IPS-18c (cell line): ENCODE measurements around the gene SEPTIN14.
"Not testable (repeated sequence)": the region's sequence is repeated elsewhere in the genome, so short reads cannot be mapped to it uniquely, and the experiment has no call there.

Source experiments
- H3K4me3 ChIP-seq: 2 replicates; pipeline ENCODE4 v1.7.0; 2013; ENCODE audit warnings: low read depth, mild to moderate bottlenecking, low read length, moderate library complexity; ENCODE audit not compliant: insufficient read depth
- H3K9me3 ChIP-seq: one replicate; pipeline ENCODE4 v1.6.1; 2013; ENCODE audit warnings: mild to moderate bottlenecking, low read length, moderate library complexity; ENCODE audit not compliant: control insufficient read depth, insufficient read depth

Gene SEPTIN14

DNA sequence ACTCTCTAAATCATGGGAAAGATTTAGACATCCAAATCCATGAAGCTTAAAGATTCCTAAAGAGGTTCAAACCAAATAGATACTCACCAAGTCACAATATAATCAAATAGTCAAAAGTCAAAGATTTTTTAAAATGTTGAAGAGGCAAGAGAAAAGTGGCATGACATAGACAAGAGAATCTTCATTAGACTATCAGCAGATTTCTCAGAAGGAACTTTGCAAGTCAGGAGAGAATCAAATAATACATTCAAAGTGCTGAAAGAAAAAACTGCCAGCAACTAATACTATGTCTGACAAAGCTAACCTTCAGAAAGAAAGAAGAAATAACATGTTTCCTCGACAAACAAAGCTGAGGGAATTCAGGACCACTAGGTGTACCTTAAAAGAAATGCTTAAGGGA lies 65.3 kb downstream of the SEPTIN14 start:
- H3K4me3 ChIP-seq, H3K9me3 ChIP-seq: not testable (repeated sequence)

- H3K9me3 ChIP-seq: peaks cover 5% of the 10 kb centered on the region
- H3K4me3 ChIP-seq: no peak overlapping the region
Measured at GRCh38 chr7:55794527-55794926, 68.0 kb downstream of the SEPTIN14 start.

GRCh38 chr7:55792048-55792447 lies 70.5 kb downstream of the SEPTIN14 start:
- Histone ChIP-seq H3K9me3 (no peaks in the 10 kb centered on the region), H3K4me3 (no peak overlapping the region)

DNA sequence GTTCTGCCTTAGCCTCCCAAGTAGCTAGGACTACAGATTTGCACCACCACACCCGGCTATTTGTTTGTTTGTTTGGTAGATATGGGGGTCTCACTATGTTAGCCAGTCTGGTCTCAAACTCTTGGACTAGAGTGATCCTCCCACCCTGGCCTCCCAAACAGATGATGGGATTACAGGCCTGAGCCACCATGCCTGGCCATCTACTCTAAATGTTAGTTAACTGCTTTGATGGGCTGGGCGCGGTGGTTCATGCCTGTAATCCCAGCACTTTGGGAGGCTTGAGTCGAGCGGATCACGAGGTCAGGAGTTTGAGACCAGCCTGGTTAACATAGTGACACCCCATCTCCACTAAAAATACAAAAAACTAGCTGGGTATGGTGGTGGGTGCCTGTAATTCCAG lies 74.8 kb downstream of the SEPTIN14 start:
- no peak overlapping the region for H3K4me3 ChIP-seq

GRCh38 chr7:55786901-55787300 lies 75.7 kb downstream of the SEPTIN14 start:
- Histone ChIP-seq H3K4me3 (no peak overlapping the region), H3K9me3 (peaks cover 2% of the 10 kb centered on the region)

More for the DNA sequence above, 74.8 kb downstream of the SEPTIN14 start:
- peaks cover 2% of the 10 kb centered on the region for H3K9me3 ChIP-seq

DNA sequence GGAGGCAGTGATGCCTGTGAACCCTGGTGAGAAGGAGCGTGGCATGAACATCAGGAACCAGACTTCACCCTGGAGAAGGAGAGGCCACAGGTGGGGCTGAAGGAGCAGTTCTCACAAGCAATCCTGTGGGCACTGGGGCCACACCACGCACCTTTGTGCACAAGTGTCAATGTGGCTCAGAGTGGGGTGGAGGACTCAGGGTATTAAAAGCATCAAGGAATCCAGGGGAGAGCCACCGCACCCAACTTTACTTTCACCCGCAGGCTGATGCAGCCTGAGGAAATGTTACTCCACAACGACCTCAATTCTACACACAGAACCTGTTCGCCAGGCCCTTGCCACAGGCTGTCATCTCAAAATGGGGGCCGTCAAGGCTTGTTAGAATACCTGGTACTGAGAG lies 77.1 kb downstream of the SEPTIN14 start:
- not testable (repeated sequence) for H3K4me3 ChIP-seq, H3K9me3 ChIP-seq

DNA sequence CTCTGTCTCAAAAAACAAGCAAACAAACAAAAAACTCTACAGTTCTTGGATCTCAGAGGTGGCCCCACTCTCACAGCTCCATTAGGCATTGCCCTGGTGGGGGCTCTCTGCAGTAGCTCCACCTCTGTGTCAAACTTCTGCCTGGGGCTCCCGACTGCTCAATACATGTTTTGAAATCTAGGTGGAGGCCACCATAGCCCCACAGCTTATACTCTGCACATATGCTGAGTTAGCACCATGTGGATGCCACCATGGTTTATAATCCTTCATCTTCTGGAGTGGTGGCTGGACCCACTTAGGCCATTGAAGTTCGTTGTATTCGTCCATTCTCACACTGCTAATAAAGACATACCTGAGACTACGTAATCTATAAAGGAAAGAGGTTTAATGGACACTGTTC lies 78.4 kb downstream of the SEPTIN14 start:
- Histone ChIP-seq H3K9me3 (peaks cover 2% of the 10 kb centered on the region), H3K4me3 (no peak overlapping the region)

GRCh38 chr7:55778631-55779030 lies 83.9 kb downstream of the SEPTIN14 start:
- Histone ChIP-seq H3K9me3 (peaks cover 4% of the 10 kb centered on the region), H3K4me3 (no peak overlapping the region)

DNA sequence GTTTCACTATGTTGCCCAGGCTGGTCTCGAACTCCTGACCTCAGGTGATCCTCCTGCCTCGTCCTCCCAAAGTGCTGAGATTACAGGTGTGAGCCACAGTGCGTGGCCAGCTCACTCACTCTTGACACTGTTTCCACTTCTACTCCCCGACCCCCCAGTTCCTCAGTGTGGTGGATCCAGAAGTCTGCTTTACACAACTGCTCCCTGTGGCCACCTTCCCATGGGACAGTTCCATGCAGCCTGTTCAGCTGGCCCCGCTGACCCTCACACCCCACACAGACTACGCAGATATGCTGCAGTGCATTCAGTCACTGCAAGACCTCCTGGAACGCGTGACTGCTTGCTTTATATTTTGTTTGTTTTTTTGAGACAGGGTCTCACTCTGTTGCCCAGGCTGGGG lies 86.4 kb downstream of the SEPTIN14 start:
- peaks cover 4% of the 10 kb centered on the region for H3K9me3 ChIP-seq
- no peak overlapping the region for H3K4me3 ChIP-seq

- no peak overlapping the region for H3K4me3 ChIP-seq
- H3K9me3 ChIP-seq: peaks cover 4% of the 10 kb centered on the region
Measured at GRCh38 chr7:55775051-55775420, 87.5 kb downstream of the SEPTIN14 start.

- Histone ChIP-seq H3K4me3 (no peak overlapping the region), H3K9me3 (peaks cover 4% of the 10 kb centered on the region)
Measured at GRCh38 chr7:55774327-55775050, 88.1 kb downstream of the SEPTIN14 start.

GRCh38 chr7:55770778-55771177 lies 91.8 kb downstream of the SEPTIN14 start:
- no peak overlapping the region for H3K4me3 ChIP-seq

GRCh38 chr7:55753274-55753862 lies 109.2 kb downstream of the SEPTIN14 start:
- not testable (repeated sequence) for H3K9me3 ChIP-seq, H3K4me3 ChIP-seq

More at GRCh38 chr7:55770778-55771177, 91.8 kb downstream of the SEPTIN14 start:
- no peaks in the 10 kb centered on the region for H3K9me3 ChIP-seq

DNA sequence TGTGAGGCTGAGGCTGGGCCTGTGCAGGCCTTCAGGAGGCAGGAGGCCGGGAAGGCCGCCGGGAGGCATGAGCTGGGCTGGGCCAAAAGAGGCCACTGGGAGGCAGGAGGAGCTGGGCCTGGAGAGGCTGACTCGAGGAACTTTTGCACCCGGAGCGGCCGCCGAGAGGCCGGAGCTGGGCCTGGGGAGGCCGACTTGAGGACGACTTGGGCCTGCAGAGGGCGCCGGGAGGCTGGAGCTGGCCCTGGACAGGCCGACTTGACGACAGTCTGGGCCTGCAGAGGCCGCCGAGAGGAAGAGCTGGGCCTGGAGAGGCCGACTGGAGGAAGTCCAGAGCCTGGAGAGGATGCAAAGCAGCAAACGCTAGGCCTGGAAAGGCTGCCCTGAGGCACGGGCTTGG lies 117.8 kb downstream of the SEPTIN14 start:
- H3K9me3 ChIP-seq, H3K4me3 ChIP-seq: not testable (repeated sequence)
